Amniotic epithelial cell (primary cell): ENCODE data around the gene ACTG2.
"Not testable (repeated sequence)": the region's sequence is repeated elsewhere in the genome, so short reads cannot be mapped to it uniquely, and the experiment has no call there.

ENCODE experiments used
- DNase-seq: peaks from one replicate; pipeline ENCODE4 v3.0.0-alpha.2; 2010; ENCODE audit warnings: low read depth

Gene ACTG2

GRCh38 chr2:73893764-73894474, 1.1 kb downstream of the ACTG2 start:
- DNase-seq: no peak

GRCh38 chr2:73894475-73894850, 1.7 kb downstream of the ACTG2 start:
- no peak for DNase-seq

- DNase-seq: no peak
Measured at GRCh38 chr2:73894877-73895276, 2.1 kb downstream of the ACTG2 start.

GRCh38 chr2:73895473-73895872, 2.7 kb downstream of the ACTG2 start:
- no peak for DNase-seq

GRCh38 chr2:73896362-73897239, 3.8 kb downstream of the ACTG2 start:
- no peak for DNase-seq

GRCh38 chr2:73897240-73897583, 4.4 kb downstream of the ACTG2 start:
- DNase-seq: no peak

GRCh38 chr2:73897934-73898333, 5.1 kb downstream of the ACTG2 start:
- no peak for DNase-seq

- no peak for DNase-seq
Measured at GRCh38 chr2:73899801-73900336, 7.1 kb downstream of the ACTG2 start.

GRCh38 chr2:73901143-73901542, 8.3 kb downstream of the ACTG2 start:
- DNase-seq: no peak

- DNase-seq: no peak
Measured at GRCh38 chr2:73902284-73902683, 9.5 kb downstream of the ACTG2 start.

GRCh38 chr2:73903313-73903712, 10.5 kb downstream of the ACTG2 start:
- DNase-seq: no peak

GRCh38 chr2:73903949-73904613, 11.3 kb downstream of the ACTG2 start:
- DNase-seq: not testable (repeated sequence)

- no peak for DNase-seq
Measured at GRCh38 chr2:73904952-73905351, 12.1 kb downstream of the ACTG2 start.

GRCh38 chr2:73906847-73907505, 14.2 kb downstream of the ACTG2 start:
- no peak for DNase-seq

- DNase-seq: no peak
Measured at GRCh38 chr2:73907840-73908452, 15.1 kb downstream of the ACTG2 start.

- no peak for DNase-seq
Measured at GRCh38 chr2:73908689-73909652, 16.2 kb downstream of the ACTG2 start.

- no peak for DNase-seq
Measured at GRCh38 chr2:73910873-73911547, 18.2 kb downstream of the ACTG2 start.

- DNase-seq: no peak
Measured at GRCh38 chr2:73911548-73912208, 18.9 kb downstream of the ACTG2 start.

GRCh38 chr2:73913414-73914054, 20.7 kb downstream of the ACTG2 start:
- no peak for DNase-seq
